ENCODE data around the gene ZPBP2. TPM values are rescaled to one million over a fixed set of nuclear protein-coding genes. Genes with fewer than 3 reads are reported as not detected.

The ZPBP2 gene
- total RNA-seq, result not detected in 2 replicates

GRCh38 chr17:39867880-39868553, at the start of gene ZPBP2:
TSS of gene ZPBP2 (plus strand) at chr17:39868202. CDS start at chr17:39868355, 153 bp downstream.

GRCh38 chr17:39863918-39864746, 3.9 kb upstream of the ZPBP2 start, which contains the start of gene IKZF3:
TSS of gene IKZF3 (minus strand) at chr17:39864312. CDS start at chr17:39864126, 186 bp downstream.

Other genes with a start within 250 kb of the ZPBP2 start
- gene PPP1R1B, start 241.2 kb upstream of the ZPBP2 start, total RNA-seq, result 0.32 and 6.3 TPM in 2 replicates
- gene STARD3, start 231.1 kb upstream of the ZPBP2 start, total RNA-seq, result 18.1 and 25.2 TPM in 2 replicates
- 0.16 and 0.34 TPM in 2 replicates for gene TCAP, start 202.9 kb upstream of the ZPBP2 start, total RNA-seq
- not detected in 2 replicates for gene PNMT, start 199.7 kb upstream of the ZPBP2 start, total RNA-seq
- 12.5 and 20.2 TPM in 2 replicates for gene PGAP3, start 180.1 kb upstream of the ZPBP2 start, total RNA-seq
- gene ERBB2, start 168.1 kb upstream of the ZPBP2 start, total RNA-seq, result 24.6 and 30.3 TPM in 2 replicates
- gene MIEN1, start 137.7 kb upstream of the ZPBP2 start, total RNA-seq, result 14.3 and 14.7 TPM in 2 replicates
- 0.16 TPM in 1 of 2 replicates, not detected in the other for gene GRB7, start 130.3 kb upstream of the ZPBP2 start, total RNA-seq
- under 0.01 TPM in 1 of 2 replicates, not detected in the other for gene IKZF3, start 3.9 kb upstream of the ZPBP2 start, total RNA-seq
- 5.5 and 5.6 TPM in 2 replicates for gene GSDMB, start 50.4 kb downstream of the ZPBP2 start, total RNA-seq
- 58.2 and 69.5 TPM in 2 replicates for gene ORMDL3, start 59.4 kb downstream of the ZPBP2 start, total RNA-seq
- gene LRRC3C, start 59.5 kb downstream of the ZPBP2 start, total RNA-seq, result not detected in 2 replicates
- gene GSDMA, start 94.8 kb downstream of the ZPBP2 start, total RNA-seq, result not detected in 2 replicates
- 56.8 and 63.4 TPM in 2 replicates for gene PSMD3, start 112.6 kb downstream of the ZPBP2 start, total RNA-seq
- 0.16 TPM in 1 of 2 replicates, not detected in the other for gene CSF3, start 147.2 kb downstream of the ZPBP2 start, total RNA-seq
- 23.8 and 27.2 TPM in 2 replicates for gene MED24, start 186.2 kb downstream of the ZPBP2 start, total RNA-seq
- gene THRA, start 194.8 kb downstream of the ZPBP2 start, total RNA-seq, result 25.5 and 51.2 TPM in 2 replicates
- gene NR1D1, start 232.4 kb downstream of the ZPBP2 start, total RNA-seq, result 1.9 and 2.2 TPM in 2 replicates

Data from bronchial smooth muscle cell (primary cell).